Measurements from ENCODE around the gene NTPCR.

Gene NTPCR

GRCh38 chr1:232965124-232965911 is 14.9 kb downstream of the NTPCR start:
- DNase-seq, result no peak

- DNase-seq, result no peak
These were observed 15.5 kb downstream of the NTPCR start for GRCh38 chr1:232965912-232966217.

GRCh38 chr1:232966663-232967062 is 16.3 kb downstream of the NTPCR start:
- DNase-seq, result no peak

- DNase-seq, result no peak
These were observed 18.0 kb downstream of the NTPCR start for GRCh38 chr1:232968391-232968790.

- DNase-seq, result no peak
These were observed 18.6 kb downstream of the NTPCR start for GRCh38 chr1:232968965-232969364.

GRCh38 chr1:232969799-232970198 is 19.4 kb downstream of the NTPCR start:
- no peak for DNase-seq

- DNase-seq, result no peak
These were observed 20.1 kb downstream of the NTPCR start for GRCh38 chr1:232970508-232970907.

GRCh38 chr1:232973652-232974611 is 23.5 kb downstream of the NTPCR start:
- no peak for DNase-seq

- DNase-seq, result no peak
These were observed 24.6 kb downstream of the NTPCR start for GRCh38 chr1:232974971-232975370.

- DNase-seq, result no peak
These were observed 27.8 kb downstream of the NTPCR start for GRCh38 chr1:232978091-232978634.

- DNase-seq, result no peak
These were observed 28.4 kb downstream of the NTPCR start for GRCh38 chr1:232978815-232979214.

GRCh38 chr1:232979558-232979957 is 29.1 kb downstream of the NTPCR start:
- DNase-seq, result no peak

GRCh38 chr1:232980355-232980978 is 30.1 kb downstream of the NTPCR start:
- DNase-seq, result no peak

GRCh38 chr1:232980986-232981560 is 30.7 kb downstream of the NTPCR start:
- DNase-seq, result no peak

- no peak for DNase-seq
These were observed 32.0 kb downstream of the NTPCR start for GRCh38 chr1:232982238-232982944.

- no peak for DNase-seq
These were observed 33.0 kb downstream of the NTPCR start for GRCh38 chr1:232983375-232983774.

- no peak for DNase-seq
These were observed 33.6 kb downstream of the NTPCR start for GRCh38 chr1:232983817-232984567.

GRCh38 chr1:232984577-232985425 is 34.4 kb downstream of the NTPCR start:
- DNase-seq, result no peak

- no peak for DNase-seq
These were observed 35.6 kb downstream of the NTPCR start for GRCh38 chr1:232985882-232986526.

GRCh38 chr1:232986527-232986922 is 36.1 kb downstream of the NTPCR start:
- DNase-seq, result no peak

All from NCI-H1930 (cell line).